Spleen (tissue), 7 donors: ENCODE measurements around the gene IGSF9B.

Experiments used
- CTCF ChIP-seq, 11 experiments: fragments of 200-600 bp in 7 of 11; fragments of 450-650 bp in 4 of 11; sonication (generic) in 4 of 11; IDR thresholded peaks in 8 of 11; conservative IDR thresholded peaks in 3 of 11; 1 replicate in 7 of 11; 2 replicates in 4 of 11; pipeline versions ENCODE4 v1.4.0 to v1.8.0; 2016 to 2021; ENCODE audit warnings: antibody characterized with exemption in 11 of 11, inconsistent platforms in 4 of 11, mild to moderate bottlenecking in 1 of 11
- POLR2A ChIP-seq, 3 donors: fragments of 450-650 bp; IDR thresholded peaks; one replicate each; pipeline ENCODE4 v1.5.1; 2017; ENCODE audit warnings: antibody characterized with exemption in 3 of 3, mild to moderate bottlenecking in 1 of 3
- POLR2AphosphoS5 ChIP-seq, 3 donors: sonication (generic); formaldehyde crosslinking; IDR thresholded peaks; one replicate each; pipeline ENCODE4 v1.5.1; 2017; ENCODE audit warnings: antibody characterized with exemption in 3 of 3
- donor health status: DM: no; HTN: no; CAD: no; lungs with moderate emphysema.
- donor health status: DM: no; HTN: no; CAD: no.
- donor health status: DM: no; HTN: no; CAD: no.

GRCh38 chr11:133898770-133899115 lies 58.0 kb downstream of the IGSF9B start:
- TF ChIP-seq CTCF (IDR thresholded peaks at IDR 0.05 in 8 of 11, conservative IDR thresholded peaks at IDR 0.05 in 3 of 11) = no peak
- no peak for TF ChIP-seq POLR2A (IDR thresholded peaks at IDR 0.05)
- TF ChIP-seq POLR2AphosphoS5 (IDR thresholded peaks at IDR 0.05) = no peak
